ENCODE measurements around the gene CRELD1.
"Not testable (repeated sequence)": the region's sequence is repeated elsewhere in the genome, so short reads cannot be mapped to it uniquely, and the experiment has no call there.

Gene CRELD1

GRCh38 chr3:9933561-9934234 is at the start of gene CRELD1:
TSS of gene CRELD1 (plus strand) at chr3:9933834. CDS start at chr3:9934439, 605 bp downstream.
- peak; percentile 91 for DNase-seq (ENCODE audit: low read depth)

- peak; percentile 95 for DNase-seq (ENCODE audit: low read depth)
Observed at GRCh38 chr3:9884555-9885165, 49.0 kb upstream of the CRELD1 start.

- no peak for DNase-seq (ENCODE audit: low read depth)
Observed at GRCh38 chr3:9886328-9886727, 47.3 kb upstream of the CRELD1 start.

- DNase-seq (ENCODE audit: low read depth): no peak
Observed at GRCh38 chr3:9887480-9887879, 46.2 kb upstream of the CRELD1 start.

GRCh38 chr3:9888540-9888939 is 45.1 kb upstream of the CRELD1 start:
- no peak for DNase-seq (ENCODE audit: low read depth)

GRCh38 chr3:9889405-9889804 is 44.2 kb upstream of the CRELD1 start:
- DNase-seq (ENCODE audit: low read depth): no peak

GRCh38 chr3:9890249-9891071 is 43.2 kb upstream of the CRELD1 start, which contains the start of gene JAGN1:
TSS of gene JAGN1 (plus strand) at chr3:9890610. CDS start at chr3:9890723, 113 bp downstream.
- peak; percentile 89 for DNase-seq (ENCODE audit: low read depth)

GRCh38 chr3:9891072-9891622 is 42.5 kb upstream of the CRELD1 start:
- no peak for DNase-seq (ENCODE audit: low read depth)

GRCh38 chr3:9893739-9894138 is 39.9 kb upstream of the CRELD1 start:
- no peak for DNase-seq (ENCODE audit: low read depth)

- DNase-seq (ENCODE audit: low read depth): not testable (repeated sequence)
Observed at GRCh38 chr3:9895715-9896114, 37.9 kb upstream of the CRELD1 start.

GRCh38 chr3:9896755-9897407 is 36.8 kb upstream of the CRELD1 start:
- peak; percentile 58 for DNase-seq (ENCODE audit: low read depth)

- DNase-seq (ENCODE audit: low read depth): peak; percentile 72
Observed at GRCh38 chr3:9897408-9898372, 35.9 kb upstream of the CRELD1 start.

GRCh38 chr3:9898467-9899241 is 35.0 kb upstream of the CRELD1 start:
- DNase-seq (ENCODE audit: low read depth): no peak

GRCh38 chr3:9899289-9899791 is 34.3 kb upstream of the CRELD1 start:
- DNase-seq (ENCODE audit: low read depth): no peak

GRCh38 chr3:9900965-9901415 is 32.6 kb upstream of the CRELD1 start:
- DNase-seq (ENCODE audit: low read depth): not testable (repeated sequence)

- DNase-seq (ENCODE audit: low read depth): no peak
Observed at GRCh38 chr3:9901967-9902366, 31.7 kb upstream of the CRELD1 start.

GRCh38 chr3:9902372-9903237 is 31.0 kb upstream of the CRELD1 start, which contains the start of gene IL17RE:
TSS of gene IL17RE (plus strand) at chr3:9902848. CDS start at chr3:9902933, 85 bp downstream.
- DNase-seq (ENCODE audit: low read depth): no peak

- no peak for DNase-seq (ENCODE audit: low read depth)
Observed at GRCh38 chr3:9903238-9903624, 30.4 kb upstream of the CRELD1 start.

GRCh38 chr3:9903904-9904303 is 29.7 kb upstream of the CRELD1 start:
- DNase-seq (ENCODE audit: low read depth): no peak
